ENCODE data around the gene MC2R.

GRCh38 chr18:13913205-13913604 lies 2.1 kb downstream of the MC2R start:
- TF ChIP-seq ZNF384 (IDR thresholded peaks at IDR 0.05): no peak
- no peak for TF ChIP-seq SUZ12 (IDR thresholded peaks at IDR 0.05)
- TF ChIP-seq FOXK2 (IDR thresholded peaks at IDR 0.05): no peak
- TF ChIP-seq ARNT (IDR thresholded peaks at IDR 0.05): no peak
- no peak for TF ChIP-seq BHLHE40 (IDR thresholded peaks at IDR 0.05; ENCODE audit: borderline replicate concordance)
- no peak for TF ChIP-seq TARDBP (IDR thresholded peaks at IDR 0.05)
- no peak for TF ChIP-seq SP1 (IDR thresholded peaks at IDR 0.05)
- no peak for TF ChIP-seq PKNOX1 (IDR thresholded peaks at IDR 0.05)
- no peak for TF ChIP-seq HDGF (IDR thresholded peaks at IDR 0.05; ENCODE audit: borderline replicate concordance)
- TF ChIP-seq CTBP1 (IDR thresholded peaks at IDR 0.05; ENCODE audit: borderline replicate concordance): no peak
